HG03571 (cell line): Measurements from ENCODE around the gene RNU11.
"Not testable (repeated sequence)": the region's sequence is repeated elsewhere in the genome, so short reads cannot be mapped to it uniquely, and the experiment has no call there.

ENCODE experiments used
- ATAC-seq: cut with Tn5 transposase; IDR thresholded peaks from one replicate; pipeline ENCODE4 v1.9.1; 2021; ENCODE audit not compliant: unreplicated experiment

RNU11 gene

DNA sequence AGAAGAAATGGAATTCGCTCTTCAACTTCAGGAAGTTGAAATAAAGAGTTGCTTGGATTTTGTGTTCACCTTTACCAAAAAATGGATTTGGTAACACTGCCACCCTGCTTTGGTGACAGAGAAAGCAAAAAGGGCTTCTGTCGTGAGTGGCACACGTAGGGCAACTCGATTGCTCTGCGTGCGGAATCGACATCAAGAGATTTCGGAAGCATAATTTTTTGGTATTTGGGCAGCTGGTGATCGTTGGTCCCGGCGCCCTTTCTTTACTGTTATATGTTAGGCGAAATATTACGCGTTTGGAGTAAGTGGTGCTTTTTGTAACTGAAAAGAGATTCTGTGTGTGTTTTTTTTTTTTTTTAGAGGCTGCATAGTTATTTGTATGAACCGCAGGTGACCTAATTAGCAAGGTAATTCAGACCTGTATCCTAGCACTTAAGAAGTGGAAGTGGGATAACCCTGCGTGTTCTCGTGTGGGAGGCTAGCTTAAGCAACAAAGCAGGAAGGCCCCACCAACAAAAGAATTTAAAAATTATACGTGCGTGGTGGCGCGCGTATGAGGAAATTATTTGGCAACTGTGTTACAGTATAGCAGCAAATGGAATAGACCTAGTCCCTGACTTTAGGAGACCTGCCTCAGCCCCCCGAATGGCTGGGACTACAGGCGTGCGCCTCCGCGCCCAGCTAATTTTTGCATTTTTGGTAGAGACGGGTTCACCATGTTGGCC, at the start of gene RNU11:
Gene RNU11, plus strand, starts transcription at position 127 of the 725 bp plus-strand sequence.
- peak; percentile 56 for ATAC-seq

DNA sequence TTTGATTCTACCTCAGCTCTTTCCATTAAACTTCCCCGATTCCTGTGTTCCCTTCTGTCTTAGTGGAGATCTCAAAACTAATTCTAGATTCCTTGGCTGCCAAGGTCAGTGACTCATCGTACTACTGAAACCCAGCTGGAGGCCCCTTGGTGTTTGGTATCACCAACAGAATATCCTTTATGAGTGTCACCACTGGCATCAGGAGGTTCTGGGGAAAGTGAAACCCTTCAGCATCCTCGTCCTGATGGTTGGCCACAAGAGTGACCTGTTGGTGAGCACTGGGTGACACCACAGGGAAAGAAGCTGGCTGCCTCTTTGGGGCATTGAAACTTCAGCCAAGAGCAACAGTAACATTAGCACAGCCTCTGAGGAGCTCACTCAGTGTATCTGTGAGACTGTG, 46.7 kb upstream of the RNU11 start:
- no peak for ATAC-seq

DNA sequence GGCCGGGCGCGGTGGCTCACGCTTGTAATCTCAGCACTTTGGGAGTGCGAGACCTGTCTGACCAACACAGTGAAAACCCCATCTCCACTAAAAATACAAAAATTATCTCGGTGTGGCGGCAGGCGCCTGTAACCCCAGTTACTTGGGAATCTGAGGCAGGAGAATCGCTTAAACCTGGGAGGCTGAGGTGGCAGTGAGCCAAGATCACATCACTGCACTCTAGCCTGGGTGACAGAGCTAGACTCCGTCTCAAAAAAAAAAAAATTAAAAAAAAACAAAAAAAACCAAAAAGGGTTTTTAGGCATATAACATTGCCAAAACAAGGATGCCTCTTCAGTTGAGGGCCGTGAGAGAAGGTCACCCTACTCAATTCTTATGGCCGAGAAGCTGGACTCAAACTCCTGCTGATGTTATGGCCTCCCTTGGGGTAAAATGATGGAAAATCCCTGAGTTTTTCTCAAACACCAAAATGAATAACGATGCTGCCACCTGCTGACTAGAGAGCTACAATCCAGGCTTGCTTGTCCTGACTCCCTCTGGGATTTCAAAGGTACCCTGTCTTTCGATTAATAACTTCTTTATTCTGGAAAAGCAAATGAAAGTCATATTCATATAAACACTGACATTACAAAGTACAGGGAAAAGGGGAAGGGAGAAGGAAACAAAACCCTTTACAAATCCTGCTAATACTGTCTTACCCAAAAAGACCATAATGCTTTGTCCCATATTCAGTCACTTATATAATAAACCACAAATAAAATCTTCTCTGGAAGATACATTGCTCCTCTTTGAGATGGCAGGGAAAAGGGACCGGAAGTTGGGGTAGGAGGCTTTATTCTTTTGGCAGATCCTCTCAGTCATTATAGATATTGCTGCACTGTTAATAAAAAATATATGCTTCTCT, 45.6 kb upstream of the RNU11 start:
- ATAC-seq: no peak

DNA sequence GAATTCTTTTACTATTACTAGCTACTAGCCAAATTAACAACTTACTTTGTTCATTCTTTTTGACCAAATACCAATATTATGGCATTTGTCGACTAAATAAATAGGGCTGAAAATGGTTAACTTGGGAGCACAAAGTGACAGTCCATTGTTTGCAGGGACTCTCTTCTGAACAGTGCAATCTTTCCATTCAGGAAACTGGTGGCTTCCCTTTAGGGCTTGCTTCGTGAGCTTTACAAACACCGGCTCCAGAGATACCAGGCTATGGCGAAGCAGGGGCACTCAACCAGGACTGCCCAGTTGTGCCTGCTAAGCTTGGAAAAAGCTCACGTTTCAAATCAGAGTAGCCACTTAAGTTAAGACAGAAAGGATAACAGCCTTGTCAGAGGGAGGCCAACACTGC, 44.0 kb upstream of the RNU11 start:
- ATAC-seq: no peak

GRCh38 chr1:28604962-28605361, 43.4 kb upstream of the RNU11 start:
- ATAC-seq: no peak

DNA sequence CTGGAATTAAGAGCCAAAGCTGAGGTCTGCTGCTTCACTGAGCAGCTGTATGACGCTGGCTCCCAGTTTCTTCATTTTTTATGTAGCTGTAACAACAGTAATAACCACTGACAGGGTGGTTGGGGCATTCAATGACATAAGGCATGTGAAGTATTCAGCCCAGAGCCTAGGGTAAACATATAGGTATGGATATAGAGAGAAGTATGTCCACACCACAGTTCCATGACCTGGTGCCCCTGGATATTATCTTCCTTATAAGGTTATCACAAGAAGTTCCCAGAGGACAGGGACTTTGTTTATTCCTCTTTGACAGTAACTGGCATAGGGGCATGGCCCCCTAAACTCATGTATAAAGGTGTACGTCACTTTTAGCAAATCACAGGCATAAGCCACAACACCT, 41.6 kb upstream of the RNU11 start:
- ATAC-seq: no peak

DNA sequence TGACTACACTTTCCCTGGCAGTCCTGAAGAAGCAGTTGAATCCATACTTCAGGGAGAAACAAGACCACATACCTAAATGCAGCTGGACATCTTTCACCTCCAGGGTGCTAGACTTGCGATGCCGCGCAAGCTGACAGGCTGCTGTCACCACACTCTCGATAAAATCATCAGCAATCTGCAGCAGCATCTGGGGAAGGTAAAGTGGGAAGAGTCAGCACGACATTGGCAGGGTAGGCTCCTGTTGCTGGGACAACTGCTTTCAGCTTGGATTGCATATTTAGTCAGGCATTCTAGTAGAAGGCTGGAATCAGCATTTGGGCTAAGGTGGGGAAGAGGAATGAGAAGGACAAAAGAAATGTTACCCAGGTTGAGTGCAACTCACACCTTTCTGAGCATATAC, 35.2 kb upstream of the RNU11 start:
- no peak for ATAC-seq

DNA sequence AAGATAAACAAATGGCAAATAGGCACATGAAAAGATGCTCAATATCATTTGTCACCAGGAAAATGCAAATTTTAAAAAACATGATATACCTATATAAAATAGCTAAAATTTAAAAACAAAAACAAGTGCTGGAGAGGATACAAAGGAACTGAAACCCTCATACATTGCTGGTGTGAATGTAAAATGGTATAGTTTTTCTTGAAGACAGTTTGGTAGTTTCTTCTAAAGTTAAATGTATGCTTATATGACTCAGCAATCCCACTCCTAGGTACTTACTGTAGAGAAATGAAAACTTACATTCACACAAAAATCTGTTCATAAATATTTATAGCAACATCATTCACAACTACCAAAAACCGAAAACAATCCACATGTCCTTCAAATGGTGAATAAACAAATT, 16.7 kb upstream of the RNU11 start:
- no peak for ATAC-seq

DNA sequence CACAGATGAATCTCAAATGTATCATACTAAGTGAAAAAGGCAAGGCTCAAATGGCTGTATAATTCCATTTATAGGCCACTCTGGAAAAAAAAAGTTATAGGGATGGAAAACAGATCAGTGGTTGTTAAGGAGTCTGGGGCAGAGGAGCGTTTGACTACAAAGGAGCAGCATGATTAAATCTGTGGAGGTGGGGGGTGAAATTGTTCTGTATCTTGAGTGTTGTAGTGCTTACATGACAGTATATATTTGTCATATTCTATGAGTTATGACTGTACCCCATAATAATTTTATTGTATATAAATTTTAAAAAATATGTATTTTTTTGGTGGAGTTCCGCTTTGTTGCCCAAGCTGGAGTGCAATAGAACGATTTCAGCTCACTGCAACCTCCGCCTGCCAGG, 15.8 kb upstream of the RNU11 start:
- no peak for ATAC-seq

GRCh38 chr1:28640766-28641165, 7.6 kb upstream of the RNU11 start:
- no peak for ATAC-seq

- ATAC-seq: peak; percentile 9
Measured at GRCh38 chr1:28642056-28642846, 6.1 kb upstream of the RNU11 start.

DNA sequence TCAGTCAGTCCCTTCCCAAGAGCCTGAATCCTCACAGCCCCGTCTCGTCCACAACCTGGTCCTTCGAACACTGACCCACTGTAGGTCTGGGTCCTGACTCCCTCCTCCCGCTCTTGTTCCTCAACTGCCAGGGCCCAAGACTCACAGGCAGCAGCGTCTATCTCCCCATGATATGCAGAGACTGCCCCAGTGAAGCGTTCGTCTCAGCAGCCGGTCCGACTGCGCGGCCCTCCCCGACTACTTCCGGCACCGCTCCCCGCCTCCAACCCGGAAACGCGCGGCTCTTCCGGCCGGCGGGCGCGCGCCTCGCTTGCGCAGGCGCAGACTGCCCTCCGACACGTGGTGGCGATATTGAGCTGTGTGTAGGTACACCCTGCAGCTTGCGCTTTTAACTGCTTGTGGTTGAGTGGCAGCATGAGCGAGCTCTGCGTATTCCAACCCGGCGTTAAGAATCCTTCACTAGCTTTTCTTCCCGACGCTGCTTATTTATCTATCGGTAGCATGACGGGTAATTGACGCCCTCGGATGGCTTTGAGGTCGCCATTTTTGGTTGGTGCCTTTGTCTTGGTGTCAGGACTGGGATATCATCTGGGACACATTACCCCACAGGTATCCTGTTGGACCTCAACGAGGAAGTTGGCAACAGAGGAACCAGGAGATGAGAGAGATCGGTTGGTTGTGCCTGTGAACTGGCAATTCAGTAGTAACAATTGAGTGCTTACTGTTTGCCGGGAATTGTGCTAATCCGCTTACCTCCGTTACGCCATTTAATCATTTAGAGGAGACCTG, 5.4 kb upstream of the RNU11 start, which contains the start of gene TAF12:
Gene TAF12, minus strand, starts transcription at position 221 of the 789 bp plus-strand sequence. CDS start 20,986 bp downstream, outside the sequence.
- ATAC-seq: peak; percentile 67

- ATAC-seq: no peak
Measured at GRCh38 chr1:28644494-28644893, 3.9 kb upstream of the RNU11 start.

DNA sequence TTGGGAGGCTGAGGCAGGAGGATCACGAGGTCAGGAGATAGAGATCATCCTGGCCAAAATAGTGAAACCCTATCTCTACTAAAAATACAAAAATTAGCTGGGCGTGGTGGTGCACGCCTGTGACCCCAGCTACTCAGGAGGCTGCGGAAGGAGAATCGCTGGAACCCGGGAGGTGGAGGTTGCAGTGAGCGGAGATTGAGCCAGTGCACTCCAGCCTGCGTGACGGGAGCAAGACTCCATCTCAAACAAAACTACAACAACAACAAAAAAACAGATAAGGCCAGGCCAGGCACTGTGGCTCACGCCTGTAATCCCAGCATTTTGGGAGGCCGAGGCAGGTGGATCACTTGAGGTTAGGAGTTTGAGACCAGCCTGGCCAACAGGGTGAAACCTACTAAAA, 3.0 kb upstream of the RNU11 start:
- ATAC-seq: not testable (repeated sequence)

- ATAC-seq: no peak
Measured at GRCh38 chr1:28646040-28646439, 2.4 kb upstream of the RNU11 start.

GRCh38 chr1:28648008-28648473, 359 bp upstream of the RNU11 start:
- ATAC-seq: peak; percentile 56

DNA sequence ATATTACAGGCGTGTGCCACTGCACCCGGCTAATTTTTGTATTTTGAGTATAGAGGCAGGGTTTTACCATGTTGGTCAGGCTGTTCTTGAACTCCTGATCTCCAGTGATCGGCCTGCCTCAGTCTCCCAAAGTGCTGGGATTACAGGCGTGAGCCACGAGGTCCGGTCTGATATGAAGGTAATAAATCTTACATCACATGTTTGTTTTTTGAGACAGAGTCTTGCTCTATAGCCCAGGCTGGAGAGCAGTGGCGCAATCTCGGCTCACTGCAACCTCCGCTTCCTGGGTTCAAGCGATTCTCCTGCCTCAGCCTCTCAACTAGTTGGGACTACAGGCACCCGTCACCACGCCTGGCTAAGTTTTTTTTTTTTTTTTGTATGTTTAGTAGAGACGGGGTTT, 4.7 kb downstream of the RNU11 start:
- ATAC-seq: not testable (repeated sequence)

GRCh38 chr1:28653870-28654269, 5.5 kb downstream of the RNU11 start:
- not testable (repeated sequence) for ATAC-seq

- ATAC-seq: not testable (repeated sequence)
Measured at GRCh38 chr1:28655448-28656311, 7.3 kb downstream of the RNU11 start.
